CD14-positive monocyte (primary cell): ENCODE measurements around the gene VSIG8. TPM values are rescaled to one million over a fixed set of nuclear protein-coding genes. Genes with fewer than 3 reads are reported as not detected.
A peak's percentile ranks its signal among the peaks of the same experiment; 100 is the strongest.

Experiments
- DNase-seq, 3 donors: peaks; one replicate each; pipeline ENCODE4 v3.0.0-alpha.2; 2011 to 2022
- H2AFZ ChIP-seq: 2 replicates; pipeline ENCODE4 v1.6.0; 2012; ENCODE audit warnings: mild to moderate bottlenecking, low read depth, low read length, inconsistent platforms; ENCODE audit not compliant: insufficient read depth, poor library complexity, severe bottlenecking
- H3K27ac ChIP-seq, 2 donors: 1 replicate in 1 of 2; 2 replicates in 1 of 2; pipeline ENCODE4 v1.5.1; 2012 to 2013; ENCODE audit warnings: low read length in 2 of 2, control low read depth in 1 of 2, inconsistent platforms in 1 of 2, low read depth in 1 of 2, mild to moderate bottlenecking in 1 of 2
- H3K27me3 ChIP-seq, 2 donors: one replicate each; pipeline versions ENCODE4 v1.6.0 to v1.6.1; 2011 to 2013; ENCODE audit warnings: low read length in 2 of 2; ENCODE audit not compliant: control insufficient read depth in 2 of 2, insufficient read depth in 2 of 2
- H3K36me3 ChIP-seq, 2 donors: replicated peaks in 1 of 2; 1 replicate in 1 of 2; 2 replicates in 1 of 2; pipeline versions ENCODE4 v1.5.1 to v1.6.1; 2012 to 2013; ENCODE audit warnings: low read length in 2 of 2, control low read depth in 1 of 2, inconsistent platforms in 1 of 2, mild to moderate bottlenecking in 1 of 2; ENCODE audit not compliant: insufficient read depth in 2 of 2, control insufficient read depth in 1 of 2
- H3K4me1 ChIP-seq, 2 donors: 1 replicate in 1 of 2; 2 replicates in 1 of 2; pipeline versions ENCODE4 v1.5.1 to v1.6.1; 2012 to 2013; ENCODE audit warnings: low read length in 2 of 2, control low read depth in 1 of 2, inconsistent platforms in 1 of 2, mild to moderate bottlenecking in 1 of 2, moderate library complexity in 1 of 2; ENCODE audit not compliant: insufficient read depth in 2 of 2, control insufficient read depth in 1 of 2
- H3K4me2 ChIP-seq: replicated peaks from 2 replicates; pipeline ENCODE3; 2012; ENCODE audit warnings: low read length, moderate library complexity, mild to moderate bottlenecking; ENCODE audit not compliant: poor library complexity, severe bottlenecking; ENCODE audit errors: extremely low read depth
- H3K4me3 ChIP-seq, 3 experiments: fragments of 200-600 bp in 1 of 3; sonication (generic) in 1 of 3; replicated peaks in 1 of 3; 1 replicate in 2 of 3; 2 replicates in 1 of 3; pipeline ENCODE4 v1.5.1; 2011 to 2013; ENCODE audit warnings: low read length in 3 of 3, mild to moderate bottlenecking in 3 of 3, control low read depth in 2 of 3, low read depth in 2 of 3, inconsistent platforms in 1 of 3, moderate library complexity in 1 of 3
- H3K79me2 ChIP-seq: 2 replicates; pipeline ENCODE4 v1.6.0; 2012; ENCODE audit warnings: mild to moderate bottlenecking, control low read depth, inconsistent platforms, low read length, moderate library complexity; ENCODE audit not compliant: insufficient read depth
- H3K9ac ChIP-seq: 2 replicates; pipeline ENCODE4 v1.6.0; 2017; ENCODE audit warnings: low read length, mild to moderate bottlenecking; ENCODE audit not compliant: insufficient read depth, poor library complexity, severe bottlenecking
- H3K9me3 ChIP-seq, 2 donors: replicated peaks in 1 of 2; 1 replicate in 1 of 2; 2 replicates in 1 of 2; pipeline versions ENCODE4 v1.5.1 to v1.6.1; 2012 to 2013; ENCODE audit warnings: low read length in 2 of 2, control low read depth in 1 of 2; ENCODE audit not compliant: control insufficient read depth in 1 of 2, insufficient read depth in 1 of 2
- H4K20me1 ChIP-seq: 2 replicates; pipeline ENCODE4 v1.6.0; 2012; ENCODE audit warnings: mild to moderate bottlenecking, low read length, control low read depth, moderate library complexity; ENCODE audit not compliant: insufficient read depth
- H3K27ac Mint-ChIP-seq, 7 donors: one replicate each; pipeline ENCODE4 v1.8.0; 2020; ENCODE audit warnings: mild to moderate bottlenecking in 7 of 7, mixed read lengths in 7 of 7, moderate library complexity in 6 of 7, inconsistent platforms in 2 of 7
- H3K27me3 Mint-ChIP-seq, 3 donors: one replicate each; pipeline ENCODE4 v1.8.0; 2021 to 2022; ENCODE audit warnings: low read depth in 3 of 3, mild to moderate bottlenecking in 3 of 3, mixed read lengths in 3 of 3, moderate library complexity in 3 of 3, inconsistent platforms in 1 of 3
- H3K36me3 Mint-ChIP-seq, 2 donors: one replicate each; pipeline ENCODE4 v1.8.0; 2020; ENCODE audit warnings: mixed read lengths in 2 of 2, inconsistent platforms in 1 of 2, mild to moderate bottlenecking in 1 of 2
- H3K4me1 Mint-ChIP-seq: one replicate; pipeline ENCODE4 v1.8.0; 2020; ENCODE audit warnings: mild to moderate bottlenecking, mixed read lengths
- H3K4me3 Mint-ChIP-seq, 2 donors: one replicate each; pipeline ENCODE4 v1.8.0; 2020; ENCODE audit warnings: mild to moderate bottlenecking in 2 of 2, mixed read lengths in 2 of 2, moderate library complexity in 1 of 2
- H3K9me3 Mint-ChIP-seq, 7 donors: one replicate each; pipeline ENCODE4 v1.8.0; 2020 to 2022; ENCODE audit warnings: mixed read lengths in 7 of 7, mild to moderate bottlenecking in 6 of 7, moderate library complexity in 6 of 7, inconsistent platforms in 2 of 7
- WGBS: methylation state at CpG from one replicate; pipeline ENCODE4 v1.1.5; 2013; ENCODE audit warnings: missing lambda C conversion rate; ENCODE audit not compliant: insufficient coverage; 5-methylcytosine and 5-hydroxymethylcytosine counted together
- intact Hi-C, 2 donors: fragments of 100-400 bp; cut with micrococcal nuclease; formaldehyde crosslinking; loops; one replicate each; pipeline versions ENCODE4 v1.15.0 to v1.15.1; 2023
- polyA plus RNA-seq, 3 donors: library from polyadenylated mRNA; depleted of rRNA in 1 of 3; unstranded in 2 of 3; stranded (reverse) in 1 of 3; fragments of 300-500 nt in 2 of 3; fragments of >200 nt in 1 of 3; fragmentation: Illumina TruSeq in 2 of 3; gene quantifications; 1 replicate in 2 of 3; 2 replicates in 1 of 3; pipeline ENCODE4 v1.2.3, GENCODE V29; 2012 to 2021
- TF ChIP-seq, protein P1 (sequence below): fragments of 200-600 bp; IDR thresholded peaks from one replicate; pipeline ENCODE4 v1.8.0; 2022; ENCODE audit warnings: antibody characterized with exemption, mild to moderate bottlenecking

VSIG8 gene
- polyA plus RNA-seq, 3 donors: 0.04 TPM; not detected in 2

DNA sequence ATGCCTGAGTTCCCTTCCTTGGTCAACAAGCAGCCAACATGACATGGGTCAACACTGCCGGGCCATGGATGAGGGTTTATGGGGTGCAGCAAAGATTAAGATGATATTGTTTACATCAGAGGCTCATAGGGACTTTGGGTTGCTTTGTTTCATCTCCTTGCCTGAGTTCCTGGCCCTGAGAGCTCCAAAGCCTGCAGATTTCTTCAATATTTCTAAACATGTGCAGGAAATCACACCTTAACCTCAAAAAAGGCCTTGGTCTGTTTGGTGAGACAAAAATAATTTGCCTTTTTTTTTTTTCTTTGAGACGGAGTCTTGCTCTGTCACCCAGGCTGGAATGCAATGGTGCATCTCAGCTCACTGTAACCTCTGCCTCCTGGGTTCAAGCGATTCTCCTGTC is 34.9 kb downstream of the VSIG8 start:
- Mint-ChIP-seq H3K36me3 (no peaks in the 10 kb centered on the region), H3K4me1 (peaks cover 71% of the 10 kb centered on the region), H3K27me3 (peaks cover 0 to 6% (median 4%) of the 10 kb centered on the region in 3 donors), H3K27ac (peak overlapping the region in 2 of 7 donors; percentile 52 to 75), H3K9me3 (peaks cover 0 to 2% (median 0%) of the 10 kb centered on the region in 7 donors), H3K4me3 (peak overlapping the region; percentile 64 to 67)
- no peak overlapping the region for H3K9ac ChIP-seq
- DNase-seq: no peak
- H3K4me3 ChIP-seq: peak overlapping the region in 1 of 3 experiments; percentile 59
- H3K9me3 ChIP-seq: no peaks in the 10 kb centered on the region
- no peaks in the 10 kb centered on the region for H3K79me2 ChIP-seq
- H4K20me1 ChIP-seq: no peaks in the 10 kb centered on the region
- peak overlapping the region in 1 of 2 donors; percentile 74 for H3K27ac ChIP-seq
- intact Hi-C loops: no loop called here
- H2AFZ ChIP-seq: no peak overlapping the region
- no peaks in the 10 kb centered on the region for H3K27me3 ChIP-seq
- peaks cover 62% of the 10 kb centered on the region in 2 donors for H3K4me1 ChIP-seq
- H3K4me2 ChIP-seq: peak overlapping the region; percentile 28
- no peaks in the 10 kb centered on the region for H3K36me3 ChIP-seq
- whole genome bisulfite sequencing: no CpG with 5 or more reads among the region's 3 CpGs
- TF ChIP-seq, protein P1, sequence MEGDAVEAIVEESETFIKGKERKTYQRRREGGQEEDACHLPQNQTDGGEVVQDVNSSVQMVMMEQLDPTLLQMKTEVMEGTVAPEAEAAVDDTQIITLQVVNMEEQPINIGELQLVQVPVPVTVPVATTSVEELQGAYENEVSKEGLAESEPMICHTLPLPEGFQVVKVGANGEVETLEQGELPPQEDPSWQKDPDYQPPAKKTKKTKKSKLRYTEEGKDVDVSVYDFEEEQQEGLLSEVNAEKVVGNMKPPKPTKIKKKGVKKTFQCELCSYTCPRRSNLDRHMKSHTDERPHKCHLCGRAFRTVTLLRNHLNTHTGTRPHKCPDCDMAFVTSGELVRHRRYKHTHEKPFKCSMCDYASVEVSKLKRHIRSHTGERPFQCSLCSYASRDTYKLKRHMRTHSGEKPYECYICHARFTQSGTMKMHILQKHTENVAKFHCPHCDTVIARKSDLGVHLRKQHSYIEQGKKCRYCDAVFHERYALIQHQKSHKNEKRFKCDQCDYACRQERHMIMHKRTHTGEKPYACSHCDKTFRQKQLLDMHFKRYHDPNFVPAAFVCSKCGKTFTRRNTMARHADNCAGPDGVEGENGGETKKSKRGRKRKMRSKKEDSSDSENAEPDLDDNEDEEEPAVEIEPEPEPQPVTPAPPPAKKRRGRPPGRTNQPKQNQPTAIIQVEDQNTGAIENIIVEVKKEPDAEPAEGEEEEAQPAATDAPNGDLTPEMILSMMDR: no peak

DNA sequence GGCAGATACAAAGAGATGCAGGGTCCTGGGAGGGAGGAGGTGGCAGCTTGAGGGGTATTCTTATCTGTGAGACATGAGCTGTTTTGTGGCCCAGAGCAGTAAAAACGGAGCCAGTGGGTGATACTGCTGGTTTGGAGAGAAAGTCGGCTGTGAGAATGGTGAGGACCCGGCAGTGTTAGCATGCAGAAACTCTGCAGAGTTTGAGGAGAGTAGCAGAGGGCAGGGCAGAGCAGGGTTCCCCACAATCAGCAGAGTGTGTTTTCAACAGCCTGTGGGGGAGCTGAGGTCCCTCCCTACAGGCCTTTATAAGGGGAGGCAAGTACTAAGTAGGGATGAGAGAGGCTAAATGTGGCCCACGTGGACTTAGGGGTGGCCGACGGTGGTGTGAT is 35.4 kb downstream of the VSIG8 start:
- Histone ChIP-seq H3K4me3 (peak overlapping the region in 1 of 3 experiments; percentile 59), H3K9ac (no peak overlapping the region), H2AFZ (no peak overlapping the region), H4K20me1 (no peaks in the 10 kb centered on the region), H3K27ac (peak overlapping the region in 1 of 2 donors; percentile 47), H3K4me1 (peaks cover 62% of the 10 kb centered on the region in 2 donors), H3K9me3 (no peaks in the 10 kb centered on the region), H3K27me3 (no peaks in the 10 kb centered on the region), H3K79me2 (no peaks in the 10 kb centered on the region), H3K4me2 (peak overlapping the region; percentile 28), H3K36me3 (no peaks in the 10 kb centered on the region)
- Mint-ChIP-seq H3K4me1 (peaks cover 74% of the 10 kb centered on the region), H3K36me3 (peaks cover 0 to 3% of the 10 kb centered on the region in 2 donors), H3K4me3 (peak overlapping the region; percentile 64 to 67), H3K27ac (peak overlapping the region; percentile 34 to 89 (median 72)), H3K9me3 (peaks cover 0 to 2% (median 0%) of the 10 kb centered on the region in 7 donors), H3K27me3 (peaks cover 0 to 7% (median 4%) of the 10 kb centered on the region in 3 donors)
- no peak for DNase-seq
- TF ChIP-seq, protein P1: no peak
- 96% methylated on average over 4 of the region's 6 CpGs for WGBS
- intact Hi-C loops: no loop called here
